ENCODE results near the gene LAMA3.

DNA sequence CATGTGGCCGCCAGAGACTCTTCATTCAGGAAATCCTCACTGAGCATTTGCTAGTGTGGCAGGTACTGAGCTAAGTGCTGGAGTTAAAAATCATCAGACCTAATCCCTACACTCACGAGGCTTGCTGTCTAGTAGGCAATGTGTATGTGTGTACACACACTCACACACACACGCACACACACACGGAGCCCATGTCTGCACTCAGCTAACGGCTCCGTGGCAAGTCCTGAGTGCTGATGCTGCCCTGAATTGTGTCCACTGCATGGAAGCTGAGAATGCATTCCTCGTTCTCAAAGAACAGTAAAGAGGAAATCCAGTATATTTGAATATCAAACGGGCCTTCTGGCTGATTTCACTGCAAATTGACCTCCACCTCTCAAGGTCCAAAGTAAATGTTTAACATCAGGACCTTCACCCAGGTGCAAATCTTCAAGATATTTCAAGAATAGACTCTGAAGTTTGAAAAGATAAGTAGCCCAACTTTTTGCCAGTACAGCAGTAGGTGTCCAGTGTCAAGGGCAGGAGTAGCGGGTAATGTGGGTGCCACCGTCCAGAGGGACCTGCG is 189.2 kb downstream of the LAMA3 start:
- TF ChIP-seq POLR2A (IDR thresholded peaks at IDR 0.05) (no peak), POLR2AphosphoS5 (IDR thresholded peaks at IDR 0.05) (no peak), EP300 (IDR thresholded peaks at IDR 0.05) (no peak)
- TF ChIP-seq, protein P1, sequence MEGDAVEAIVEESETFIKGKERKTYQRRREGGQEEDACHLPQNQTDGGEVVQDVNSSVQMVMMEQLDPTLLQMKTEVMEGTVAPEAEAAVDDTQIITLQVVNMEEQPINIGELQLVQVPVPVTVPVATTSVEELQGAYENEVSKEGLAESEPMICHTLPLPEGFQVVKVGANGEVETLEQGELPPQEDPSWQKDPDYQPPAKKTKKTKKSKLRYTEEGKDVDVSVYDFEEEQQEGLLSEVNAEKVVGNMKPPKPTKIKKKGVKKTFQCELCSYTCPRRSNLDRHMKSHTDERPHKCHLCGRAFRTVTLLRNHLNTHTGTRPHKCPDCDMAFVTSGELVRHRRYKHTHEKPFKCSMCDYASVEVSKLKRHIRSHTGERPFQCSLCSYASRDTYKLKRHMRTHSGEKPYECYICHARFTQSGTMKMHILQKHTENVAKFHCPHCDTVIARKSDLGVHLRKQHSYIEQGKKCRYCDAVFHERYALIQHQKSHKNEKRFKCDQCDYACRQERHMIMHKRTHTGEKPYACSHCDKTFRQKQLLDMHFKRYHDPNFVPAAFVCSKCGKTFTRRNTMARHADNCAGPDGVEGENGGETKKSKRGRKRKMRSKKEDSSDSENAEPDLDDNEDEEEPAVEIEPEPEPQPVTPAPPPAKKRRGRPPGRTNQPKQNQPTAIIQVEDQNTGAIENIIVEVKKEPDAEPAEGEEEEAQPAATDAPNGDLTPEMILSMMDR (IDR thresholded peaks at IDR 0.05): no peak
